Ovary (tissue), 3 donors: ENCODE measurements around the gene ALDH3B1.

Source experiments
- POLR2A ChIP-seq: fragments of 450-650 bp; IDR thresholded peaks from one replicate; pipeline ENCODE4 v1.6.1; 2017; ENCODE audit warnings: antibody characterized with exemption, mild to moderate bottlenecking, moderate library complexity
- TF ChIP-seq, protein P1 (sequence below), 3 donors: fragments of 450-650 bp in 2 of 3; fragments of 200-600 bp in 1 of 3; IDR thresholded peaks; one replicate each; pipeline versions ENCODE4 v1.5.1 to v1.8.0; 2016 to 2022; ENCODE audit warnings: antibody characterized with exemption in 3 of 3, mild to moderate bottlenecking in 1 of 3
- donor health status: DM: no; HTN: no; CAD: no.

DNA sequence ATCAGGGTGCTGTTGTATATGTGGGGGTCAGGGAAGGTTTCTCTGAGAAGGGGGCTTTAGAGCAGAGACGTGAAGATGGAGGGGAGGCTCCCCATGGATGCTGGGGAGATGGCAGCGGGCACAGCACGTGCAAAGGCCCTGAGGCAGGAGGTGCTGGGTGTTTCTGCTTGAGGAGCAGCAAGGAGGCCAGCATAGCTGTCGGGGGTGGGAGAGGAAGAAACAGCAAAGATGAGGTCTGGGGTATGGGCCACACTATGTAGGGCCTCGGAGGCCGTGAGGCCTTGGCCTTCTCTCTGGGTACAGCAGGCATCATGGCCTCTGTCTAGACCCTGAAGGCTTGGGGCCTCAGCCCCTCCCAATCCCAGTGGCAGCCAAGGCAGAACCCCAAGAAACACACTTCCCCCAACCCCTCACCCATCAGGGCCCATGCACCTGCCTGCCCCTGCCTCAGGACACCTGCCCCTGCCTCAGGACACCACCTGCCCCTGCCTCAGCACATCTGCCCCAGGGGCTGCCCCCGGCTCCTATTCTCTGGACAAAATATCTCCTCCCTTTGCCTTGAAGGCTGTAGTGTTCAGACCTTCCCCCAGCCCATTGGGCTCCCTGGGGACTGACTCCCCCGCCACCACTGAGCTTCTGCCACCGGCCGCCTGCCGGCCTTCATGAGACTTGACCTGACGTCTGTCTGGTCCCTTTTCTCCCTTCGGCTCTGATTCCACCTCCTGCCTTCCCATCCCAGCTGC, 6.2 kb downstream of the ALDH3B1 start:
- TF ChIP-seq POLR2A = no peak
- TF ChIP-seq, protein P1, sequence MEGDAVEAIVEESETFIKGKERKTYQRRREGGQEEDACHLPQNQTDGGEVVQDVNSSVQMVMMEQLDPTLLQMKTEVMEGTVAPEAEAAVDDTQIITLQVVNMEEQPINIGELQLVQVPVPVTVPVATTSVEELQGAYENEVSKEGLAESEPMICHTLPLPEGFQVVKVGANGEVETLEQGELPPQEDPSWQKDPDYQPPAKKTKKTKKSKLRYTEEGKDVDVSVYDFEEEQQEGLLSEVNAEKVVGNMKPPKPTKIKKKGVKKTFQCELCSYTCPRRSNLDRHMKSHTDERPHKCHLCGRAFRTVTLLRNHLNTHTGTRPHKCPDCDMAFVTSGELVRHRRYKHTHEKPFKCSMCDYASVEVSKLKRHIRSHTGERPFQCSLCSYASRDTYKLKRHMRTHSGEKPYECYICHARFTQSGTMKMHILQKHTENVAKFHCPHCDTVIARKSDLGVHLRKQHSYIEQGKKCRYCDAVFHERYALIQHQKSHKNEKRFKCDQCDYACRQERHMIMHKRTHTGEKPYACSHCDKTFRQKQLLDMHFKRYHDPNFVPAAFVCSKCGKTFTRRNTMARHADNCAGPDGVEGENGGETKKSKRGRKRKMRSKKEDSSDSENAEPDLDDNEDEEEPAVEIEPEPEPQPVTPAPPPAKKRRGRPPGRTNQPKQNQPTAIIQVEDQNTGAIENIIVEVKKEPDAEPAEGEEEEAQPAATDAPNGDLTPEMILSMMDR (IDR thresholded peaks at IDR 0.05) = no peak
